Spleen (tissue), 7 donors: Measurements from ENCODE around the gene COL11A1.

ENCODE experiments used
- POLR2A ChIP-seq, 3 donors: fragments of 450-650 bp; IDR thresholded peaks; one replicate each; pipeline ENCODE4 v1.5.1; 2017; ENCODE audit warnings: antibody characterized with exemption in 3 of 3, mild to moderate bottlenecking in 1 of 3
- TF ChIP-seq, protein P1 (sequence below), 11 experiments: fragments of 200-600 bp in 7 of 11; fragments of 450-650 bp in 4 of 11; sonication (generic) in 4 of 11; IDR thresholded peaks in 8 of 11; conservative IDR thresholded peaks in 3 of 11; 1 replicate in 7 of 11; 2 replicates in 4 of 11; pipeline versions ENCODE4 v1.4.0 to v1.8.0; 2016 to 2021; ENCODE audit warnings: antibody characterized with exemption in 11 of 11, inconsistent platforms in 4 of 11, mild to moderate bottlenecking in 1 of 11
- donor health status: DM: no; HTN: no; CAD: no; lungs with moderate emphysema.
- donor health status: DM: no; HTN: no; CAD: no.
- donor health status: DM: no; HTN: no; CAD: no.

DNA sequence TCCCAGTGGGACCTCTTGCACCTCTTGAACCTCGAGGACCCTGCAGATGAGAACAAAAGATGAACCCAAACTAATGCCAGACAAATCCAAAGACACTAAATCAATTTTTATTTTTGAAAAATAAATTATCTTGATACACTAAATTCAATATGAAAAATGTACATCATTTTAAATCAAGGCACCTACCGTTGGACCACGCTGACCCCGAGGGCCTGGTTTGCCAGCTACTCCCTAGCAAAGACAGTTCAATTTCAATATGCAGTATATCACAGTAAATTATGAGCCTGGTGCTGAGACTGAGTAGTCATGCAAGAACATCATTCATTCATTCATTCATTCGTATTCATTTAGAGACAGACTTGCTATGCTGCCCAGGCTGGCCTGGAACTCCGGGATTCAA lies 129.4 kb downstream of the COL11A1 start:
- TF ChIP-seq POLR2A (IDR thresholded peaks at IDR 0.05) = no peak
- TF ChIP-seq, protein P1, sequence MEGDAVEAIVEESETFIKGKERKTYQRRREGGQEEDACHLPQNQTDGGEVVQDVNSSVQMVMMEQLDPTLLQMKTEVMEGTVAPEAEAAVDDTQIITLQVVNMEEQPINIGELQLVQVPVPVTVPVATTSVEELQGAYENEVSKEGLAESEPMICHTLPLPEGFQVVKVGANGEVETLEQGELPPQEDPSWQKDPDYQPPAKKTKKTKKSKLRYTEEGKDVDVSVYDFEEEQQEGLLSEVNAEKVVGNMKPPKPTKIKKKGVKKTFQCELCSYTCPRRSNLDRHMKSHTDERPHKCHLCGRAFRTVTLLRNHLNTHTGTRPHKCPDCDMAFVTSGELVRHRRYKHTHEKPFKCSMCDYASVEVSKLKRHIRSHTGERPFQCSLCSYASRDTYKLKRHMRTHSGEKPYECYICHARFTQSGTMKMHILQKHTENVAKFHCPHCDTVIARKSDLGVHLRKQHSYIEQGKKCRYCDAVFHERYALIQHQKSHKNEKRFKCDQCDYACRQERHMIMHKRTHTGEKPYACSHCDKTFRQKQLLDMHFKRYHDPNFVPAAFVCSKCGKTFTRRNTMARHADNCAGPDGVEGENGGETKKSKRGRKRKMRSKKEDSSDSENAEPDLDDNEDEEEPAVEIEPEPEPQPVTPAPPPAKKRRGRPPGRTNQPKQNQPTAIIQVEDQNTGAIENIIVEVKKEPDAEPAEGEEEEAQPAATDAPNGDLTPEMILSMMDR (IDR thresholded peaks at IDR 0.05 in 8 of 11, conservative IDR thresholded peaks at IDR 0.05 in 3 of 11) = no peak
